ENCODE measurements around the gene DOK3.

DNA sequence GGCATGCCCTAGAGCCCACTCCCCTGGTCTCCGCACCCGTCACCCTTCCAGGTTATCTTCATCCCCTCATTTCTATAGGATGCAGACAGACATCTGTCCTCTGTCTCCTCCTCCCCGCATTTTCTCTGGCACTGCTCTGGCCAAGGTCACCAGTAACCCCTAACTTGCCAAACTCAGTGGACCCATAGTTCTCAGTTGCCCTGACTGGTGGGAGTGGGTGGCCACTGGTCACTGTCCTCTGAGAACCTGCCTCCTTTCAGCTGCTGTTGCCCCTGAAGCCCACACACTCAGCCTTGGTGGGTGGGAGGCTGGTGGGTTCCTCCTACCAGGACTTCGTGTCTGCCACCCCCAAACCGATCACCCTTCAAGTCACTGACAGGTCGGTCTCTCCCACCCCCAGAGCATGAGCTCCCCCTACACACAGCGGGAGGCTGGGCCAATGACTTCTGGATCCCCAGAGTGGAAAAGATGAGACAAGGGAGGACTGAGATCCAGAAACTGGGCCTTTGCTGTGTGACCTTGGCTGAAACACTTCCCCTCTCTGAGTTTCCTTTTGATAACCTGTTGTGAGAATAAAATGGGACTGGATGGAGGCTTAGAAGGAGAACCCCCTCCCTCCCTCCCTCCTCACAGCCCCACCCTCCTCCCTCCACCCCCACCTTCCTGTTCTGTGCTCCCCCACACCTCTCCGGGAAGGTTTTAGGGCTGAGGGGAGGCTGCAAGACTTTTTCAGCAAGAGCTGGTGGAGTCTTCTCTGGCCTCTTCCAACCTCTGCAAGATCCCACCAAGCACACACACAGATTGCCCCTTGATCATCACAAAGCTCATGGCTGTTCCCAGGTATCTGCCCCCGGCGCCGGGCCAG is 33.8 kb downstream of the DOK3 start:
- TF ChIP-seq, protein P1, sequence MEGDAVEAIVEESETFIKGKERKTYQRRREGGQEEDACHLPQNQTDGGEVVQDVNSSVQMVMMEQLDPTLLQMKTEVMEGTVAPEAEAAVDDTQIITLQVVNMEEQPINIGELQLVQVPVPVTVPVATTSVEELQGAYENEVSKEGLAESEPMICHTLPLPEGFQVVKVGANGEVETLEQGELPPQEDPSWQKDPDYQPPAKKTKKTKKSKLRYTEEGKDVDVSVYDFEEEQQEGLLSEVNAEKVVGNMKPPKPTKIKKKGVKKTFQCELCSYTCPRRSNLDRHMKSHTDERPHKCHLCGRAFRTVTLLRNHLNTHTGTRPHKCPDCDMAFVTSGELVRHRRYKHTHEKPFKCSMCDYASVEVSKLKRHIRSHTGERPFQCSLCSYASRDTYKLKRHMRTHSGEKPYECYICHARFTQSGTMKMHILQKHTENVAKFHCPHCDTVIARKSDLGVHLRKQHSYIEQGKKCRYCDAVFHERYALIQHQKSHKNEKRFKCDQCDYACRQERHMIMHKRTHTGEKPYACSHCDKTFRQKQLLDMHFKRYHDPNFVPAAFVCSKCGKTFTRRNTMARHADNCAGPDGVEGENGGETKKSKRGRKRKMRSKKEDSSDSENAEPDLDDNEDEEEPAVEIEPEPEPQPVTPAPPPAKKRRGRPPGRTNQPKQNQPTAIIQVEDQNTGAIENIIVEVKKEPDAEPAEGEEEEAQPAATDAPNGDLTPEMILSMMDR (IDR thresholded peaks at IDR 0.05 in 2 of 3, conservative IDR thresholded peaks at IDR 0.05 in 1 of 3; ENCODE audit: borderline replicate concordance in 1 of 3, insufficient read depth in 1 of 3, low read depth in 2 of 3, low read length in 2 of 3): no peak
- TF ChIP-seq POLR2A (IDR thresholded peaks at IDR 0.05; ENCODE audit: borderline replicate concordance, extremely low read depth, insufficient read depth, insufficient read length) (no peak), EZH2 (IDR thresholded peaks at IDR 0.05) (no peak), POLR2AphosphoS5 (IDR thresholded peaks at IDR 0.05; ENCODE audit: low read depth, low read length) (no peak), SIN3A (IDR thresholded peaks at IDR 0.05; ENCODE audit: low read depth) (no peak), EZH2phosphoT487 (IDR thresholded peaks at IDR 0.05; ENCODE audit: borderline replicate concordance) (no peak), ZNF274 (IDR thresholded peaks at IDR 0.05; ENCODE audit: low read depth, low read length) (no peak)
